Central memory CD8-positive, alpha-beta T cell (primary cell): Measurements from ENCODE around the gene NPHS2.
"Not testable (repeated sequence)": the region's sequence is repeated elsewhere in the genome, so short reads cannot be mapped to it uniquely, and the experiment has no call there.

ENCODE experiments used
- ATAC-seq: fragments of 150-1000 bp; cut with Tn5 transposase; replicated peaks from 2 replicates; pipeline ENCODE4 v1.10.0; 2022; ENCODE audit warnings: mild to moderate bottlenecking, moderate FRiP score, moderate number of reproducible peaks; ENCODE audit not compliant: poor library complexity, severe bottlenecking; ENCODE audit errors: extremely low read depth
- DNase-seq, 2 donors: peaks; one replicate each; pipeline ENCODE4 v3.0.0; 2021; ENCODE audit warnings: low spot score in 2 of 2
- H3K27ac Mint-ChIP-seq: one replicate; pipeline ENCODE4 v1.8.0; 2022; ENCODE audit warnings: low read depth, mild to moderate bottlenecking, moderate library complexity, mixed read lengths
- H3K27me3 Mint-ChIP-seq: one replicate; pipeline ENCODE4 v1.8.0; 2022; ENCODE audit warnings: mixed read lengths
- H3K36me3 Mint-ChIP-seq: one replicate; pipeline ENCODE4 v1.8.0; 2022; ENCODE audit warnings: mild to moderate bottlenecking, moderate library complexity, mixed read lengths; ENCODE audit not compliant: insufficient read depth
- H3K4me1 Mint-ChIP-seq: one replicate; pipeline ENCODE4 v1.8.0; 2022; ENCODE audit warnings: mixed read lengths
- H3K4me3 Mint-ChIP-seq: one replicate; pipeline ENCODE4 v1.8.0; 2022; ENCODE audit warnings: mild to moderate bottlenecking, moderate library complexity, mixed read lengths
- H3K9me3 Mint-ChIP-seq: one replicate; pipeline ENCODE4 v1.8.0; 2022; ENCODE audit warnings: mixed read lengths

The NPHS2 gene

GRCh38 chr1:179529482-179530195 is 46.1 kb downstream of the NPHS2 start:
- Mint-ChIP-seq H3K36me3 (no peaks in the 10 kb centered on the region), H3K9me3 (peaks cover 2% of the 10 kb centered on the region), H3K27ac (no peak overlapping the region), H3K4me3 (no peak overlapping the region), H3K4me1 (no peaks in the 10 kb centered on the region), H3K27me3 (peaks cover 23% of the 10 kb centered on the region)
- DNase-seq, result no peak
- no peak for ATAC-seq

DNA sequence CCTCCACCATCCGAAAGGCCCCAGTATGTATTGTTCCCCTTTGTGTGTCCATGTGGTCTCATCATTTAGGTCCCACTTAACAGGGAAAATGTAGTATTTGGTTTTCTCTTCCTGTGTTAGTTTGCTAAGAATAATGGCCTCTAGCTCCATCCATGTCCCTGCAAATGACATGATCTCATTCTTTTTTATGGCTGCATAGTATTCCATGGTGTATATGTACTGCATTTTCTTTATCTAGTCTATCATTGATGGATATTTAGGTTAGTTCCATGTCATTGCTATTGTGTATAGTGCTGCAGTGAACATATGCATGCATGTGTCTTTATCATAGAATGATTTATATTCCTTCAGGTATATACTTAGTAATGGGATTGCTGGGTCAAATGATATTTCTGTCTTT is 57.2 kb downstream of the NPHS2 start:
- ATAC-seq, DNase-seq, H3K4me3 Mint-ChIP-seq, H3K27ac Mint-ChIP-seq, H3K9me3 Mint-ChIP-seq, H3K4me1 Mint-ChIP-seq, H3K36me3 Mint-ChIP-seq: not testable (repeated sequence)
- H3K27me3 Mint-ChIP-seq, result peaks cover 45% of the 10 kb centered on the region

- H3K27me3 Mint-ChIP-seq, result peaks cover 41% of the 10 kb centered on the region
- no peaks in the 10 kb centered on the region for H3K36me3 Mint-ChIP-seq
- DNase-seq, result no peak
- H3K4me3 Mint-ChIP-seq, result no peak overlapping the region
- H3K27ac Mint-ChIP-seq, result no peak overlapping the region
- peaks cover 5% of the 10 kb centered on the region for H3K9me3 Mint-ChIP-seq
- H3K4me1 Mint-ChIP-seq, result no peaks in the 10 kb centered on the region
- ATAC-seq, result no peak
Observed at GRCh38 chr1:179516976-179517705, 58.6 kb downstream of the NPHS2 start.

- Mint-ChIP-seq H3K27me3 (peaks cover 6% of the 10 kb centered on the region), H3K27ac (no peak overlapping the region), H3K4me1 (no peaks in the 10 kb centered on the region), H3K36me3 (no peaks in the 10 kb centered on the region), H3K4me3 (no peak overlapping the region), H3K9me3 (peaks cover 5% of the 10 kb centered on the region)
- ATAC-seq, result no peak
- DNase-seq, result no peak
Observed at GRCh38 chr1:179510038-179510437, 65.7 kb downstream of the NPHS2 start.

DNA sequence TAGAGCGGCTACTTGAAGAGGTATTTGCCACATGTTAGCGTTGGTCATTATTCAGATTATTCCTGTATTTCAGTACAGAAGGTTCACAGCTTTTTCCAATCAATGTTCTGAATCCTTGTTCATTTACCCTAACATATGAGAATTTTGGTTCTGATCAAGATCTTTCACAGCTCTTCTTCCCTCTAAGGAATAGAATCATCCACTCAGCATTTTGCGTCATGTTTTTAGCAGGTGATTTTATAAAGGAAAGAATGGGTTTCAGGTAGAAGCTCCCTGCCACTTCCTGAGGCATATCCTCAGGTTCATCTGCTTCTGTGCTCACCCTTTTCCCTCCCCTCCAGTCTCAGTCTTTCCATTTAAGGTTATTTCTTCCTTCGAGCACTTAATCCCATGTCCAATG is 66.4 kb downstream of the NPHS2 start:
- no peaks in the 10 kb centered on the region for H3K36me3 Mint-ChIP-seq
- H3K4me3 Mint-ChIP-seq, result no peak overlapping the region
- H3K27me3 Mint-ChIP-seq, result peaks cover 5% of the 10 kb centered on the region
- ATAC-seq (no peak), DNase-seq (no peak)
- no peak overlapping the region for H3K27ac Mint-ChIP-seq
- no peaks in the 10 kb centered on the region for H3K4me1 Mint-ChIP-seq
- peaks cover 5% of the 10 kb centered on the region for H3K9me3 Mint-ChIP-seq

DNA sequence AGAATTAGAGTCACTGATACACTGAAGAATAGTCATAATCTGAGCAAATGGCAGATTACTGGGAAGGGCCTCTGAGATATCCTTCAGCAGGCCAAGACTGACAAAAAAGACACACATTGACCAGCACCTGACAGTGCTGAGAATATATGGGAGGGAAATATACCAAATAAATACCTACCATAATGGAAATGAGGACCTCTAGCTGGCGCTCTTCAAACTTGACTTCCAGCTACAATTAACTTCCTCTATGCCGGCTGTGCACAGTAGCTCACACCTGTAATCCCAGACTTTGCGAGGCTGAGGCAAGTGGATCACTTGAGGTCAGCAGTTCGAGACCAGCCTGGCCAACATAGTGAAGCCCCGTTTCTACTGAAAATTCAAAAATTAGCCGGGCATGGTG is 69.5 kb downstream of the NPHS2 start:
- H3K27me3 Mint-ChIP-seq, result no peaks in the 10 kb centered on the region
- H3K9me3 Mint-ChIP-seq, result no peaks in the 10 kb centered on the region
- no peak overlapping the region for H3K27ac Mint-ChIP-seq
- no peaks in the 10 kb centered on the region for H3K36me3 Mint-ChIP-seq
- ATAC-seq (no peak), DNase-seq (no peak)
- H3K4me1 Mint-ChIP-seq, result no peaks in the 10 kb centered on the region
- no peak overlapping the region for H3K4me3 Mint-ChIP-seq
